ENCODE data around the gene ADGRG1. TPM values are rescaled to one million over a fixed set of nuclear protein-coding genes. Genes with fewer than 3 reads are reported as not detected.
"Not testable (repeated sequence)": the region's sequence is repeated elsewhere in the genome, so short reads cannot be mapped to it uniquely, and the experiment has no call there.

The ADGRG1 gene
- total RNA-seq, 1 experiment from 2014 or later, result 26.9 TPM

- DNase-seq (ENCODE audit: low spot score), result no peak
These were observed 70.5 kb downstream of the ADGRG1 start for GRCh38 chr16:57698812-57699405.

GRCh38 chr16:57699481-57699880 lies 71.1 kb downstream of the ADGRG1 start:
- no peak for DNase-seq (ENCODE audit: low spot score)

DNA sequence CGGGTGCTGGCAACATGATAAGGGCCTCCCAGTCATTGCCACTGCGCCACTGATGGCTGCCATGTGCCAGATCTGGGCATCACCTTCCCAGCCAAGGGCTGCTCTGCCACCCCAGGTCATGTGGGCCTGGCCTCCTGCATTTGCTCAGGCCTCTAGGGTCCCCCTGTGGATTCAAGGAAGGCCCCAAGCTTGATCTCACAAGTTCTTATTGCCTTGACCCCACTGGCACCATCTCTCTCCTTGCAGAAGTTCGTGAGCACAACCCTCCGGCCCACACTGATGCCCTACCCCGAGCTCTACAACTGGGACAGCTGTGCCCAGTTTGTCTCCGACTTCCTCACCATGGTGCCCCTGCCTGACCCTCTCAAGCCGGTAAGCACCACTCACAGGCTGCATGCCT lies 71.5 kb downstream of the ADGRG1 start:
- no peak for DNase-seq (ENCODE audit: low spot score)

GRCh38 chr16:57700781-57701551 lies 72.5 kb downstream of the ADGRG1 start:
- no peak for DNase-seq (ENCODE audit: low spot score)

DNA sequence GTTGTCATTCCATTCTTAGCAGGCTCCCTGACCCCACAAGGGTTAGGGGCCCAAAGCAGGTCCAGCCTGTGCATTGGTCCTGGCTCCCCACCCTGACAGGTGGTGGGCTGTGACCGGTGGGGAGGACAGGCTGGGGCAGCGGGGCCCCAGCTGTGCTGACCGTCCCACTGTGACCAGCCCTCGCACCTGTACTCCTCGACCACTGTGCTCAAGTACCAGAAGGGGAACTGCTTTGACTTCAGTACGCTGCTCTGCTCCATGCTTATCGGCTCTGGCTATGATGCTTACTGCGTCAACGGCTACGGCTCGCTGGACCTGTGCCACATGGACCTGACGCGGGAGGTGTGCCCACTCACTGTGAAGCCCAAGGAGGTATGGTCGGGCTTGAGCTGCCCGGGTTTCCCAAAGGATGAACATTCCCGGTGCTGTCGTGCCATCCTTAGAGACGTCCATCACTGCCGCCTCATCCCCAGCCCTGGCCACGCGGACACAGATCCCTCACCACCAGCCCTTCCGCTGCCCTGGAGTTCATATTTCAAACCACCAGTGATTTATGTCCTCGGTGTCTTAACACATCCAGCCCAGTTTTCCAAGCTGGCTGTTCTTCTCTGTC lies 73.4 kb downstream of the ADGRG1 start:
- DNase-seq (ENCODE audit: low spot score), result no peak

DNA sequence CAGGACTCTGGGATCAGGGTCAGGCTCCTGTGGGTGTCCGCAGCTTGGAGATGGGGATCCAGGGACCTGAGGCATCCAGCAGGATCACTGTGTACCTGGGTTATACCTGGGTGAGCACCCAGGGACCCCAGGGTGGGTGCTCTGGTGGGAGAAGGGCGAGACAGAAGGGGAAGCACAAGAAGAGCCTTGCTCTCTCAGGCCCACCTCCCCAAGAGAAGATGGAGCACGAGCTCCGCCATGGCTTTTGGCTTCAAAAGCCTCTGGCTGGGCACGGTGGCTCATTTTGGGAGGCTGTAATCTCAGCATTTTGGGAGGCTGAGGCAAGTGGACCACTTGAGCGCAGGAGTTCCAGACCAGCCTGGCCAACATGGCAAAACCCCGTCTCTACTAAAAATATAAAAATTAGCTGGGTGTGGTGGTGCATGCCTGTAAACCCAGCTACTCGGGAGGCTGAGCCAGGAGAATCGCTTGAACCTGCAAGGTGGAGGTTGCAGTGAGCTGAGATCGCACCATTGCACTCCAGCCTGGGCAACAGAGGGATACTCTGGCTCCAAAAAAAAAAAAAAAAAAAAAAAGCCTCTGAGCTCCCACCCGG lies 75.1 kb downstream of the ADGRG1 start:
- DNase-seq (ENCODE audit: low spot score), result no peak

DNA sequence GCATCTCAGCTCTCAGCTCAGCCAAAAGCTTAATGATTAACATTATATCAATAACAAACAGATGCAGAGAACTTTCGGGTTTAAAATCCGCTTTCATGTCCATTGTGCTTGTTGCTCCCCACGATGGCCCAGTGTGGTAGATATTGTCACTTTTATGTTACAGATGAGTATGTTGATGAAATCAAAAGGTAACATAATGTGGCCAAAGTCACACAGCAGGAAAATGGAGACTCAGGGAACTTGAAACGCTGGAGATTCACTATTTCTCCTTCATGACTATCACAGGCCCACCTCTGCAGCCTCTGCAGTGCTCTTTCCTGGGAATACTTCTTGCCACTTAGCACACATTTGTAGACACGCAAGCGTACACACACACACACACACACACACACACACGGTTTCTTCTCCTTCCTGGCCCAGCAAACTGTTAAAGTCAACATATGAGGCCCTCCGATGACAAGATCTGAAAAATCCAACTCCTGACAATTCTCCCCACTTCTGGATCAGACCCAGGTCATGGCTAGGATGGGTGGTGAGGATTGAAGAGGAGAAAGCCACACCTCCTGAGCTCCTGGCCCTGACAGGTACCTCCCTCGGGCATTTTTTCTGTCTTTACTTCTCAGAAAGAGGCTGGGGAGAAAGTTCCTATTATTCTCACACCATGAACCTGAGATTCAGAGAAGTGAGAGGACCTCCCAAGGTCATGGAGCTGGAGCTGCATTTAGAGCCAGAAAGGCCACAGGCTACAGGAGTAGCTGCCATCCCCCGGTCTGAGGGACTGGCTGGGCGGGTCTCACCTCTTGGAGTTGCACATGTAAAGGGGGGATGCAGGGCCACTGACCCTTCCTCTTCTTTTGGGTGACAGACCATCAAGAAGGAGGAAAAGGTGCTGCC lies 75.8 kb downstream of the ADGRG1 start:
- DNase-seq (ENCODE audit: low spot score), result no peak

GRCh38 chr16:57704905-57705852 lies 76.7 kb downstream of the ADGRG1 start:
- DNase-seq (ENCODE audit: low spot score), result no peak

DNA sequence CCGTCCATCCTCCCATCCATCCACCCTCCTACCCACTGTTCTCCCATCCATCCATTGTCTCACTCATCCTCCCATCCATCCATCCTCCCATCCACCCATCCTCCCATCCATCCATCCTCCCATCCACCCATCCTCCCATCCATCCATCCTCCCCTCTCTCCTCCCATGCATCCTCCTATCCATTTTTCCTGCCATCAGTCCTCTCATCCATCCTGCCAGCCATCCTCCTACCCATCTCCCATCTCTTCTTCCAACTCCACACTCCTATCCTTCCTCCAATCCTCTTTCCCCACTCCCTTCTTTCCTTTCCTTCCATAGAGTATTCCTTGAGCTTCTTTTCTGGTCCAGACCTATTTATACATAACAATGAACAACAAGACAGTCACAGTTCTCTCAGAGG lies 78.3 kb downstream of the ADGRG1 start:
- DNase-seq (ENCODE audit: low spot score), result no peak

DNA sequence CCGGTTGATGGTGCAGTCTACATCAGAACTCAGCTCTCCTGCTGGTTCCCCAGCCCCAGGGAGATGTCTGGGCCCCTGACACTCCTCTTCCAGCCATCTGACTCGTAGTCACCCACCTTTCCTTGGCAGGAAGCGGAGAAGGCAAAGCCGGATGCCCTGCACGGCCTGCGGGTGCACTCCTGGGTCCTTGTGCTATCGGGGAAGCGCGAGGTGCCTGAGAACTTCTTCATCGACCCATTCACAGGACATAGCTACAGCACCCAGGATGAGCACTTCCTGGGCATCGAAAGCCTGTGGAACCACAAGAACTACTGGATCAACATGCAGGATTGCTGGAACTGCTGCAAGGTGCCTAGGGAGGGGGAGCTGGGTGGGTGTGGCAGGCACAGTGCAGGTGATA lies 78.9 kb downstream of the ADGRG1 start:
- no peak for DNase-seq (ENCODE audit: low spot score)

GRCh38 chr16:57708168-57708567 lies 79.7 kb downstream of the ADGRG1 start:
- no peak for DNase-seq (ENCODE audit: low spot score)

DNA sequence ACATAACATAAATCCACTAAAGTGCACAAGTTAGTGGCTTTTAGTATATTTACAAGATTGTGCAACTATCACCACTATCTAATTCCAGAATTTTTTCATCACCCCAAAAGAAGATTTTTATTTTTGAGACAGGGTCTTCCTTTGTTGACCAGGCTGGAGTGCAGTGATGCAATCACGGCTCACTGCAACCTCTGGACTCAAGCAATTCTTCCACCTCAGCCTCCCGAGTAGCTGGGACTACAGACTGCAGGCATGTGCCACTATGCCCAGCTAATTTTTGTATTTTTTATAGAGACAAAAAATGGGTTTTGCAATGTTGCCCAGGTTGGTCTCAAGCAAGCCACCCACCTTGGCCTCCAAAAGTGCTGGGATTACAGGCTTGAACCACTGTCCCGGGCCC lies 81.2 kb downstream of the ADGRG1 start:
- DNase-seq (ENCODE audit: low spot score), result no peak

DNA sequence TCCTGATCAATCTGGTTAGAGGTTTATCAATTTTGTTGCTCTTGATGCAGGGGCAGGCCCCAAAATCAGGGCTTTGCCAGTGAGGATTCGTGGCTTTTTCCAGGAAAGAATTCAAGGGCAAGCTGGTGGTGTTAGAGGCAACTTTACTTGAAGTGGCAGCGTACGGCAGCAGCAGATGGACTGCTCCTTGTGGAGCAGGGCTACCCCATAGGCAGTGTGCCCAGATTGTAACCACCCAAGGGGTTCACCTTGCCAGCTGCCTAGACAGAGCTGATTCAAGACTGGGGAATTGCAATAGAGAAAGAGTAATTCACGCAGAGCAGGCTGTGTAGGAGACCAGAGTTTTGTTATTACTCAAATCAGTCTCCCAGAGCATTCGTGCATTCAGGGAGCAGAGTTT lies 82.9 kb downstream of the ADGRG1 start:
- DNase-seq (ENCODE audit: low spot score), result no peak

GRCh38 chr16:57711993-57712392 lies 83.6 kb downstream of the ADGRG1 start:
- no peak for DNase-seq (ENCODE audit: low spot score)

GRCh38 chr16:57712569-57712968 lies 84.1 kb downstream of the ADGRG1 start:
- DNase-seq (ENCODE audit: low spot score), result not testable (repeated sequence)

- no peak for DNase-seq (ENCODE audit: low spot score)
These were observed 85.2 kb downstream of the ADGRG1 start for GRCh38 chr16:57713596-57713995.

DNA sequence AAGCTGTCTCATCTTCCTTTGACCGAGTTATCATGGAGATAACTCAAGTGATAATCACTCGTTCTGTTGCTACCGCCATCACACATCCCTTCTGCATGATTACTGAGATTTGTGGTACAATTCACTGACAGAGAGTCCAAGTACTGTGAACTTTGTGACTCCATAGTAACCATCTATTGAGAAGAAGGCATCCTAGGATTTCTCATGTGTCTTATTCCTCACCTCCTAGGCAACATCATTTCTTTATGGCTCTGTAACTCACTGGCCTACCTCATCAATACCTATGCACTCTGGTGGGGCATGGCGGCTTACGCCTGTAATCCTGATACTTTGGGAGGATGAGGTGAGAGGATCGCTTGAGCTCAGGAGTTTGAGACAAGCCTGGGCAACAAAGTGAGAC lies 85.6 kb downstream of the ADGRG1 start:
- DNase-seq (ENCODE audit: low spot score), result no peak

All from A172 (cell line).